Measurements from ENCODE around the gene ESF1. TPM values are rescaled to one million over a fixed set of nuclear protein-coding genes. Genes with fewer than 3 reads are reported as not detected.

The ESF1 gene, protein sequence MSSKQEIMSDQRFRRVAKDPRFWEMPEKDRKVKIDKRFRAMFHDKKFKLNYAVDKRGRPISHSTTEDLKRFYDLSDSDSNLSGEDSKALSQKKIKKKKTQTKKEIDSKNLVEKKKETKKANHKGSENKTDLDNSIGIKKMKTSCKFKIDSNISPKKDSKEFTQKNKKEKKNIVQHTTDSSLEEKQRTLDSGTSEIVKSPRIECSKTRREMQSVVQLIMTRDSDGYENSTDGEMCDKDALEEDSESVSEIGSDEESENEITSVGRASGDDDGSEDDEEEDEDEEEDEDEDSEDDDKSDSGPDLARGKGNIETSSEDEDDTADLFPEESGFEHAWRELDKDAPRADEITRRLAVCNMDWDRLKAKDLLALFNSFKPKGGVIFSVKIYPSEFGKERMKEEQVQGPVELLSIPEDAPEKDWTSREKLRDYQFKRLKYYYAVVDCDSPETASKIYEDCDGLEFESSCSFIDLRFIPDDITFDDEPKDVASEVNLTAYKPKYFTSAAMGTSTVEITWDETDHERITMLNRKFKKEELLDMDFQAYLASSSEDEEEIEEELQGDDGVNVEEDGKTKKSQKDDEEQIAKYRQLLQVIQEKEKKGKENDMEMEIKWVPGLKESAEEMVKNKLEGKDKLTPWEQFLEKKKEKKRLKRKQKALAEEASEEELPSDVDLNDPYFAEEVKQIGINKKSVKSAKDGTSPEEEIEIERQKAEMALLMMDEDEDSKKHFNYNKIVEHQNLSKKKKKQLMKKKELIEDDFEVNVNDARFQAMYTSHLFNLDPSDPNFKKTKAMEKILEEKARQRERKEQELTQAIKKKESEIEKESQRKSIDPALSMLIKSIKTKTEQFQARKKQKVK
- total RNA-seq, result 9.3 and 12.7 TPM in 2 replicates

DNA sequence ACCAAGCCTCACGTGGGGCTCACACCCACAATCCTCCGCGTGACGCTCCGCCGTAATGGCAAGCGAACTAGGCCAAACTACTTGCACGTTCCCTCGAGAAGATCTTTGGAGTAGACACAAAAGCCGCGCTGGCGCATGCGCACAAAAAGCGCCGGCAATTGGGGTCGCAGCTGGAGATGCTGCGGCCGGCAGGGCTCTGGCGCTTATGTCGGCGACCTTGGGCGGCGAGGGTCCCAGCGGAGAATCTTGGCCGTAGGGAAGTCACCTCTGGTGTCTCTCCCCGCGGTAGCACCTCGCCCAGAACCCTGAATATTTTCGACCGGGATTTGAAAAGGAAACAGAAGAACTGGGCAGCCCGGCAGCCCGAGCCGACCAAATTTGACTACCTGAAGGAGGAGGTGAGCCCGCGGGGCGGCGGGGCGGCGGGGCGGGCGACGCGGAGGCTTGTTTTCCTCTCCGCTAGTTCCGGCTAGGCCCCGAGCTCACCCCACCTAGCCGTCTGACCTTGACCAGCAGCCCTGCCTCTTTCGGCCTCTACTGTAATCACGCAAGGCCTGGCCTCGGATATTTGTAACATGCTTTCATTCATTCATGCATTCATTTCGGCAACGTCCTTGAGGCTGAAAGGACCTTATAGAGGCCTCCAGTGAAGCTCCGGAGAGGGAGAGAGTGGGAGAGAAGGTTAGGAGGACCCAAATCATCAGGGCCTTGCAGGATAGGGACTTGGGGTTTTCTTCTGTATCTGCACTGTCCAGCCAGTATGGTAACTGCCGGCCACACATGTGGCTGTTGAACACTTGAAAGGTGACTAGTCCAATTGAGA is at the start of gene ESF1, which contains the start of gene NDUFAF5:
ESF1 (minus strand) TSS at position 27 of the 823 bp plus-strand sequence. CDS start 1,779 bp downstream, outside the sequence.
NDUFAF5 (plus strand) TSS at position 136 of the 823 bp plus-strand sequence; CDS start at position 177, 41 bp downstream.

Other genes starting within 250 kb of the ESF1 start
- gene TASP1, start 146.0 kb downstream of the ESF1 start, total RNA-seq, result 7.2 and 7.6 TPM in 2 replicates
- gene NDUFAF5, start 109 bp upstream of the ESF1 start, total RNA-seq, result 11.2 and 13.0 TPM in 2 replicates
- gene SEL1L2, start 205.7 kb upstream of the ESF1 start, total RNA-seq, result not detected in 2 replicates
- gene MACROD2, start 210.6 kb upstream of the ESF1 start, total RNA-seq, result 0.29 and 0.88 TPM in 2 replicates